Body of pancreas (tissue), 4 donors: Measurements from ENCODE around the gene CCDC33. TPM values are rescaled to one million over a fixed set of nuclear protein-coding genes. Genes with fewer than 3 reads are reported as not detected.

Source experiments
- ATAC-seq: fragments of 150-250 bp; one replicate; pipeline ENCODE4 v1.9.1; 2016
- DNase-seq, 4 donors: peaks; one replicate each; pipeline ENCODE4 v3.0.0-alpha.2; 2019
- H3K27ac ChIP-seq, 4 donors: fragments of 200-600 bp; sonication (generic); 1 replicate in 3 of 4; 2 replicates in 1 of 4; pipeline versions ENCODE4 v1.5.1 to v1.6.1; 2016 to 2019; ENCODE audit warnings: mild to moderate bottlenecking in 1 of 4, mixed read lengths in 1 of 4, moderate library complexity in 1 of 4
- H3K27me3 ChIP-seq, 2 donors: fragments of 200-600 bp; sonication (generic); one replicate each; pipeline ENCODE4 v1.6.0; 2016; ENCODE audit warnings: mild to moderate bottlenecking in 1 of 2
- H3K36me3 ChIP-seq, 2 donors: fragments of 200-600 bp; sonication (generic); replicated peaks in 1 of 2; 2 replicates each; pipeline ENCODE4 v1.5.1; 2016; ENCODE audit warnings: low read depth in 2 of 2; ENCODE audit not compliant: insufficient read depth in 1 of 2
- H3K4me1 ChIP-seq: fragments of 200-600 bp; sonication (generic); one replicate; pipeline ENCODE4 v1.6.0; 2016
- H3K4me3 ChIP-seq, 2 donors: fragments of 200-600 bp; sonication (generic); 1 replicate in 1 of 2; 2 replicates in 1 of 2; pipeline ENCODE4 v1.5.1; 2016 to 2019
- H3K9me3 ChIP-seq, 3 donors: fragments of 200-600 bp; sonication (generic); 1 replicate in 2 of 3; 2 replicates in 1 of 3; pipeline ENCODE4 v1.5.1; 2016
- POLR2A ChIP-seq, 3 donors: fragments of 450-650 bp; IDR thresholded peaks; one replicate each; pipeline ENCODE4 v1.6.1; 2016; ENCODE audit warnings: antibody characterized with exemption in 3 of 3, mild to moderate bottlenecking in 2 of 3
- WGBS, 2 donors: methylation state at CpG; one replicate each; pipeline ENCODE4 v1.1.5; 2017; 5-methylcytosine and 5-hydroxymethylcytosine counted together
- intact Hi-C: fragments of 100-400 bp; cut with DNase I; formaldehyde crosslinking; loops from one replicate; pipeline ENCODE4 v1.15.1; 2023
- total RNA-seq, 2 donors: library from RNA; depleted of rRNA; stranded (reverse); fragments of >200 nt; gene quantifications; one replicate each; pipeline ENCODE4 v1.1.0, GENCODE V29; 2016
- TF ChIP-seq, protein P1 (sequence below), 7 experiments: fragments of 450-650 bp in 4 of 7; fragments of 200-600 bp in 3 of 7; sonication (generic) in 3 of 7; IDR thresholded peaks; one replicate each; pipeline ENCODE4 v1.5.1; 2016 to 2019; ENCODE audit warnings: antibody characterized with exemption in 7 of 7

CCDC33 gene
- total RNA-seq, 2 donors from 2014 or later, result not detected

- H3K27ac ChIP-seq, result no peak overlapping the region
- no peaks in the 10 kb centered on the region for H3K36me3 ChIP-seq
- peaks cover 10% of the 10 kb centered on the region for H3K4me1 ChIP-seq
- 89 to 92% methylated on average over 5 to 6 of the region's 6 CpGs for WGBS, 2 donors
- peaks cover 0 to 3% of the 10 kb centered on the region in 2 donors for H3K27me3 ChIP-seq
- no peak for ATAC-seq
- no peak for TF ChIP-seq POLR2A (IDR thresholded peaks at IDR 0.05)
- TF ChIP-seq, protein P1, sequence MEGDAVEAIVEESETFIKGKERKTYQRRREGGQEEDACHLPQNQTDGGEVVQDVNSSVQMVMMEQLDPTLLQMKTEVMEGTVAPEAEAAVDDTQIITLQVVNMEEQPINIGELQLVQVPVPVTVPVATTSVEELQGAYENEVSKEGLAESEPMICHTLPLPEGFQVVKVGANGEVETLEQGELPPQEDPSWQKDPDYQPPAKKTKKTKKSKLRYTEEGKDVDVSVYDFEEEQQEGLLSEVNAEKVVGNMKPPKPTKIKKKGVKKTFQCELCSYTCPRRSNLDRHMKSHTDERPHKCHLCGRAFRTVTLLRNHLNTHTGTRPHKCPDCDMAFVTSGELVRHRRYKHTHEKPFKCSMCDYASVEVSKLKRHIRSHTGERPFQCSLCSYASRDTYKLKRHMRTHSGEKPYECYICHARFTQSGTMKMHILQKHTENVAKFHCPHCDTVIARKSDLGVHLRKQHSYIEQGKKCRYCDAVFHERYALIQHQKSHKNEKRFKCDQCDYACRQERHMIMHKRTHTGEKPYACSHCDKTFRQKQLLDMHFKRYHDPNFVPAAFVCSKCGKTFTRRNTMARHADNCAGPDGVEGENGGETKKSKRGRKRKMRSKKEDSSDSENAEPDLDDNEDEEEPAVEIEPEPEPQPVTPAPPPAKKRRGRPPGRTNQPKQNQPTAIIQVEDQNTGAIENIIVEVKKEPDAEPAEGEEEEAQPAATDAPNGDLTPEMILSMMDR (IDR thresholded peaks at IDR 0.05), result no peak
- H3K4me3 ChIP-seq, result no peak overlapping the region
- intact Hi-C loops, result no loop called here
- DNase-seq, result no peak
- no peaks in the 10 kb centered on the region for H3K9me3 ChIP-seq
Measured at GRCh38 chr15:74199297-74199652, 36.9 kb upstream of the CCDC33 start.

DNA sequence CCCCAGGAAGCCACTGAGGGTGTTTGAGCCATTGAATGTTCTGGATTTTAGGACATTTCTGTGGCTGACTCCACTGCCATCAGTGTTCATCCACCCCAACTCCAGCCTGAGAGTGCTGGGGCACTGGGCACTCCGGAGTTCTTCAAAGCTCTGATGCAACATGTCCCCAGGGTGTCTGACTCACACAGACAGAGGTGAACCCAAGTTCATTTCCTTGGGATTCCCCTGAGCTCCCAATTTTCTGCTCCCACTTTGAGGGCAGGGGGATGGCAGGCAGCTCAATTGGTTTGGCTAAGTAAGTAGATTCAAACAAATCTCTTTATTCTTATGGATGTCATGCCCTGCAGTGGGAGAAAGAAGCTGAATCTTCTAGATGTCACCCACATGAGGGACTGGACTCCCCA is 35.7 kb upstream of the CCDC33 start:
- 63% methylated on average over 1 of the region's 1 CpG for WGBS, 2 donors
- H3K4me3 ChIP-seq, result no peak overlapping the region
- no peaks in the 10 kb centered on the region for H3K36me3 ChIP-seq
- intact Hi-C loops, result no loop called here
- DNase-seq (peak in 2 of 4 donors; percentile 28 to 34), ATAC-seq (no peak)
- H3K9me3 ChIP-seq, result no peaks in the 10 kb centered on the region
- TF ChIP-seq, protein P1 (IDR thresholded peaks at IDR 0.05), result no peak
- TF ChIP-seq POLR2A (IDR thresholded peaks at IDR 0.05), result no peak
- peaks cover 10% of the 10 kb centered on the region for H3K4me1 ChIP-seq
- no peak overlapping the region for H3K27ac ChIP-seq
- peaks cover 0 to 3% of the 10 kb centered on the region in 2 donors for H3K27me3 ChIP-seq

GRCh38 chr15:74200871-74201419 is 35.2 kb upstream of the CCDC33 start:
- intact Hi-C loops, result no loop called here
- no peak for ATAC-seq
- WGBS, 2 donors, result 73 to 74% methylated on average over 5 to 8 of the region's 8 CpGs
- Histone ChIP-seq H3K27ac (no peak overlapping the region), H3K4me1 (peaks cover 10% of the 10 kb centered on the region), H3K9me3 (no peaks in the 10 kb centered on the region), H3K36me3 (no peaks in the 10 kb centered on the region), H3K4me3 (no peak overlapping the region), H3K27me3 (peaks cover 0 to 3% of the 10 kb centered on the region in 2 donors)
- no peak for TF ChIP-seq POLR2A (IDR thresholded peaks at IDR 0.05)
- TF ChIP-seq, protein P1 (IDR thresholded peaks at IDR 0.05), result no peak
- DNase-seq, result no peak

- ATAC-seq, result no peak
- Histone ChIP-seq H3K36me3 (no peaks in the 10 kb centered on the region), H3K27me3 (peaks cover 0 to 3% of the 10 kb centered on the region in 2 donors), H3K4me3 (no peak overlapping the region), H3K9me3 (no peaks in the 10 kb centered on the region), H3K4me1 (peaks cover 10% of the 10 kb centered on the region), H3K27ac (no peak overlapping the region)
- WGBS, 2 donors, result 27 to 44% methylated on average over 7 of the region's 7 CpGs
- TF ChIP-seq POLR2A (IDR thresholded peaks at IDR 0.05), result no peak
- TF ChIP-seq, protein P1 (IDR thresholded peaks at IDR 0.05), result no peak
- intact Hi-C loops, result no loop called here
- no peak for DNase-seq
Measured at GRCh38 chr15:74201710-74202420, 34.3 kb upstream of the CCDC33 start.
